ENCODE measurements around the gene PDYN.

Gene PDYN

DNA sequence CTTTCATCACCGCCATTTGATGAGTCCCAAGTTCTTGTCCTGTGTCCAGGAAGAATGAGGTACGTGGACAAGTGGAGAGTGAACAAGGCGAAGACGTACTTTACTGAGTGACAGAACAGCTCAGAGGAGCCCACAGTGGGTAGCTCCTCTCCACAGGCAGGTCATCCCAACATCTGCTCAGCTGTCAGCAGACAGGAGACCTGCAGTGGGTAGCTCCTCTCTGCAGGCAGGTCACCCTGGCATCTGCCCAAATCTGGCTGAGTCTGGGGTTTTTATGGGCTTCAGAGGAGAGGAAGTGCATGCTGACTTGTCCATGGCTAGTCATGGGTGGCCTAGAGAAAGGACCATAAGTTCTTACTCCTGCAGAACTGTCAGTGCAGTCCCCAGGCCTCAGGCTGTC, 32.7 kb upstream of the PDYN start:
- Histone ChIP-seq H3K9me3 (ENCODE audit: severe bottlenecking) (peaks cover 17% of the 10 kb centered on the region), H3K27me3 (ENCODE audit: insufficient read depth, low read depth, severe bottlenecking) (peaks cover 9% of the 10 kb centered on the region), H3K4me3 (ENCODE audit: low read depth, low read length) (no peak overlapping the region), H3K36me3 (no peaks in the 10 kb centered on the region), H3K27ac (no peak overlapping the region)
- TF ChIP-seq, protein P1, sequence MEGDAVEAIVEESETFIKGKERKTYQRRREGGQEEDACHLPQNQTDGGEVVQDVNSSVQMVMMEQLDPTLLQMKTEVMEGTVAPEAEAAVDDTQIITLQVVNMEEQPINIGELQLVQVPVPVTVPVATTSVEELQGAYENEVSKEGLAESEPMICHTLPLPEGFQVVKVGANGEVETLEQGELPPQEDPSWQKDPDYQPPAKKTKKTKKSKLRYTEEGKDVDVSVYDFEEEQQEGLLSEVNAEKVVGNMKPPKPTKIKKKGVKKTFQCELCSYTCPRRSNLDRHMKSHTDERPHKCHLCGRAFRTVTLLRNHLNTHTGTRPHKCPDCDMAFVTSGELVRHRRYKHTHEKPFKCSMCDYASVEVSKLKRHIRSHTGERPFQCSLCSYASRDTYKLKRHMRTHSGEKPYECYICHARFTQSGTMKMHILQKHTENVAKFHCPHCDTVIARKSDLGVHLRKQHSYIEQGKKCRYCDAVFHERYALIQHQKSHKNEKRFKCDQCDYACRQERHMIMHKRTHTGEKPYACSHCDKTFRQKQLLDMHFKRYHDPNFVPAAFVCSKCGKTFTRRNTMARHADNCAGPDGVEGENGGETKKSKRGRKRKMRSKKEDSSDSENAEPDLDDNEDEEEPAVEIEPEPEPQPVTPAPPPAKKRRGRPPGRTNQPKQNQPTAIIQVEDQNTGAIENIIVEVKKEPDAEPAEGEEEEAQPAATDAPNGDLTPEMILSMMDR (IDR thresholded peaks at IDR 0.05; ENCODE audit: low read depth, low read length) = no peak
- DNase-seq = no peak

DNA sequence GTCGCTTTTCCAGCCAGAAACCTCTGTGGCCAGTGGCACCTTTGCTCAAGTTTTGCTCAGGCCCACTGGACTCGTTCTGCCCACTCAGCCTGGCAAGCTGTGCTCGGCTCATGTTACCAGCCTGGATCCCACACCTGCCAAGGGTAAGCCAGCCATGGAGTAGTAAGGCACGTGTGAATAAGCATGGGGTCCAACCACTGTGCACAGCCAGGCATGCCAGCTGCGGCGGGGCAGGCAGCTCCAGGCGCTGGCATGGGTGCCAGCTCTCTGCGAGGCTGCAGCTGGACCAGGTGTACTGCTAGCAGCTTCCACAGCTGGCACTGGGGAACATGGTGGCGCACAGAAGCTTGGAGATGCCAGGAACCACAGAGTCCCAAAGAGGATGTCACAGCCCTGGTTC, 32.1 kb upstream of the PDYN start:
- H3K4me3 ChIP-seq (ENCODE audit: low read depth, low read length) = no peak overlapping the region
- H3K27ac ChIP-seq = no peak overlapping the region
- peaks cover 17% of the 10 kb centered on the region for H3K9me3 ChIP-seq (ENCODE audit: severe bottlenecking)
- H3K36me3 ChIP-seq = no peaks in the 10 kb centered on the region
- DNase-seq = no peak
- TF ChIP-seq, protein P1 (IDR thresholded peaks at IDR 0.05; ENCODE audit: low read depth, low read length) = no peak
- peaks cover 6% of the 10 kb centered on the region for H3K27me3 ChIP-seq (ENCODE audit: insufficient read depth, low read depth, severe bottlenecking)

DNA sequence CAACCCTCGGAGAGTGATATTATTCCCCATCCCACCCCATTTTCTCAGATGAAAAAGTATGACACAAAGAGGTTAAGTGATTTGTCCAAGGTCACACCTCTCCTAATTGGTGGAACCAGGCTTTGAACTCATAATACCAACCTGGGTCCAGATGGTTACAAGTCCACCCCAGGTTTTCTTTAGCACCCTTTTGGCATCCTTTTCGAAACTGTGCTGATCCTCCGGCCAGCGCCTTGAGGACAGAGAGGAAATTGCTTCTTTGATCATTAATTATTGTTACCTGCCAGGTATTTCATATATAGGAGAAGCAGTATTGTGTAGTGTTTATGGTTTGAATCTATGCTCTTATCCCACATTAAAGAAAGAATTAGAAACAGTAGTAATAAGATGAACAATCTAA, 29.3 kb upstream of the PDYN start:
- Histone ChIP-seq H3K36me3 (no peaks in the 10 kb centered on the region), H3K4me3 (ENCODE audit: low read depth, low read length) (no peak overlapping the region), H3K27ac (no peak overlapping the region), H3K27me3 (ENCODE audit: insufficient read depth, low read depth, severe bottlenecking) (no peaks in the 10 kb centered on the region), H3K9me3 (ENCODE audit: severe bottlenecking) (peaks cover 17% of the 10 kb centered on the region)
- no peak for DNase-seq
- TF ChIP-seq, protein P1 (IDR thresholded peaks at IDR 0.05; ENCODE audit: low read depth, low read length) = no peak

DNA sequence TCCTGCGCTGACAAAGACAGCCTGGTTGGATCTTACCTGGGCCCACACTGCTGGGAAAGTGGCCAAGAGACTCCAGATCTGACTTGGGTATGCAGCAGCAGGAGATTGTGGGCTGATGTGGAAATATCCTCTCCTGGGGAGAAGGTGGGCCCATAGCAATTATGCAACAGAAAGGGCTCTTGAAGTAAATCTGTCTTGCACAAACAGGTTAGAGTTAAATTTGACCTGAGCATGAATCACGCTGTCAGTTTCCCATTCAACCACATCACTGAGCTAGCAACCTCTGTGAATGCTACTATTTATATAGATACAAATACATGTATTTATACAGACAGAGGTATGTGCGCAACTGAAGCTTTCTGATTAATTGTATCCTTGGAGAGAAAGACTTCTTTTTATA, 28.3 kb upstream of the PDYN start:
- TF ChIP-seq, protein P1 (IDR thresholded peaks at IDR 0.05; ENCODE audit: low read depth, low read length) = no peak
- no peak for DNase-seq
- Histone ChIP-seq H3K27ac (no peak overlapping the region), H3K9me3 (ENCODE audit: severe bottlenecking) (peaks cover 17% of the 10 kb centered on the region), H3K27me3 (ENCODE audit: insufficient read depth, low read depth, severe bottlenecking) (no peaks in the 10 kb centered on the region), H3K36me3 (no peaks in the 10 kb centered on the region), H3K4me3 (ENCODE audit: low read depth, low read length) (no peak overlapping the region)

DNA sequence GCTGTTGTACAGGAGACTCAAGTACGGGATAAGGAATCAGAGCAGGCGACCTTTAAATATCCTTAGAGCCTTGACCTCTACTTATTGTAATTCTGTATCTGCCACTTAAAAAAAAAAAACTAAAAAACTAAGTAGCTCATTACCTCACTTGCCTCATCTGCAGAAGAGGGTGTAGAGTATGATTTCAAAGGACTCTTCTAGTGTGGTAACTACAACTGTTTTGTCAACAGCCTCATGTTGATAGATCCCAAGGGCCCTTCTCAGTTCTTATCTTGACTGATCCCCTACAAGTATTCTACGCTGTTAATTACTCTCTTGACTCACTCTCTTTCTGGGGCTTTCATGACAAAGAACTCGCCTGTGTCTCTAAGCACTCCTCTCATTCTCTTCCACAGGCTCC, 16.7 kb upstream of the PDYN start:
- Histone ChIP-seq H3K27me3 (ENCODE audit: insufficient read depth, low read depth, severe bottlenecking) (no peaks in the 10 kb centered on the region), H3K27ac (no peak overlapping the region), H3K36me3 (no peaks in the 10 kb centered on the region), H3K4me3 (ENCODE audit: low read depth, low read length) (no peak overlapping the region), H3K9me3 (ENCODE audit: severe bottlenecking) (no peaks in the 10 kb centered on the region)
- TF ChIP-seq, protein P1 (IDR thresholded peaks at IDR 0.05; ENCODE audit: low read depth, low read length) = no peak
- DNase-seq = no peak
